ENCODE data around the gene ELL2. TPM values are rescaled to one million over a fixed set of nuclear protein-coding genes. Genes with fewer than 3 reads are reported as not detected.

ELL2 gene
- total and polyA plus RNA-seq, 7 donors, result 6.7 to 35.3 (median 26.6) TPM

DNA sequence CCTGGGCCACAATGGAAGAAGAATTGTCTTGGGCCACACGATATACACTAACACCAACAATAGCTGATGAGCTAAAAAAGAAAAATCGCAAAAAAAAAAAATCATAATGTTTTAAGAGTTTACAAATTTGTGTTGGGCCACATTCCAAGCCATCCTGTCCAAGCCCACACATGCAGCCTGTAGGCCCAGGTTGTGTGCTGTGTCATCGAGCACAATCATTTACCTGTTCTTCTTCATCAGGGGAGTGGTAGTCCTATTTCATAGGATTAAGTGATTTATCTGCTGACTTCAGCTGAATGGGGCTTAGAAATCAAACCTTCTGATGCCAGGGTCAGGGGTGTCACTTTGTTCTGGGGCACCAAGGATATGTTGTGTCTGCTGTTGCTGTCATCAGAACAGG is 44.6 kb upstream of the ELL2 start:
- intact Hi-C loops (cut with DNase I), result no loop called here
- Histone ChIP-seq H3K36me3 (no peaks in the 10 kb centered on the region), H3K9me3 (no peaks in the 10 kb centered on the region), H3K4me3 (no peak overlapping the region), H3K27me3 (no peaks in the 10 kb centered on the region), H3K4me1 (no peaks in the 10 kb centered on the region), H3K27ac (no peak overlapping the region)
- no peak for DNase-seq
- TF ChIP-seq POLR2AphosphoS5 (IDR thresholded peaks at IDR 0.05) (no peak), POLR2A (IDR thresholded peaks at IDR 0.05) (no peak), EP300 (IDR thresholded peaks at IDR 0.05) (no peak)
- TF ChIP-seq, protein P1, sequence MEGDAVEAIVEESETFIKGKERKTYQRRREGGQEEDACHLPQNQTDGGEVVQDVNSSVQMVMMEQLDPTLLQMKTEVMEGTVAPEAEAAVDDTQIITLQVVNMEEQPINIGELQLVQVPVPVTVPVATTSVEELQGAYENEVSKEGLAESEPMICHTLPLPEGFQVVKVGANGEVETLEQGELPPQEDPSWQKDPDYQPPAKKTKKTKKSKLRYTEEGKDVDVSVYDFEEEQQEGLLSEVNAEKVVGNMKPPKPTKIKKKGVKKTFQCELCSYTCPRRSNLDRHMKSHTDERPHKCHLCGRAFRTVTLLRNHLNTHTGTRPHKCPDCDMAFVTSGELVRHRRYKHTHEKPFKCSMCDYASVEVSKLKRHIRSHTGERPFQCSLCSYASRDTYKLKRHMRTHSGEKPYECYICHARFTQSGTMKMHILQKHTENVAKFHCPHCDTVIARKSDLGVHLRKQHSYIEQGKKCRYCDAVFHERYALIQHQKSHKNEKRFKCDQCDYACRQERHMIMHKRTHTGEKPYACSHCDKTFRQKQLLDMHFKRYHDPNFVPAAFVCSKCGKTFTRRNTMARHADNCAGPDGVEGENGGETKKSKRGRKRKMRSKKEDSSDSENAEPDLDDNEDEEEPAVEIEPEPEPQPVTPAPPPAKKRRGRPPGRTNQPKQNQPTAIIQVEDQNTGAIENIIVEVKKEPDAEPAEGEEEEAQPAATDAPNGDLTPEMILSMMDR (IDR thresholded peaks at IDR 0.05), result no peak
- WGBS, 2 donors, result 95 to 98% methylated on average over 3 of the region's 3 CpGs

DNA sequence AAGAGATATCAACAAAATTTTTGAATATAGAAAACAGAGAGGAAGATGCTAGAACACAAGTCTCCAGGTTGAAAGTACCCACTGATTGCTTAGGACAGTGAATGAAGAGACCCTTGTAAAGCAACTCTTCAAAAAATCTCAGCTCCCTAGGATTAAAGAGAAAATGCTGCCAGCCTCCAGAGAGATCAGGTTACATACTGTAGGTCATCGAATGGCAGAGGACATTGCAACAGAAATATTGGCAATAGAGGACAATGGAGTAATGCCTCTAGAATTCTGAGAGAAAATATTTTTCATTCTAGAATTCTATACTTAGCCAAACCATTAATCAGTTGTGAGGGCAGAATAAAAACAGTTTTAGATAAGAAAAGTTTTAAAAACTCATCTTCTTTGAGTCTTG is 43.1 kb upstream of the ELL2 start:
- intact Hi-C loops (cut with DNase I), result no loop called here
- Histone ChIP-seq H3K9me3 (no peaks in the 10 kb centered on the region), H3K36me3 (no peaks in the 10 kb centered on the region), H3K4me3 (no peak overlapping the region), H3K27ac (no peak overlapping the region), H3K27me3 (no peaks in the 10 kb centered on the region), H3K4me1 (no peaks in the 10 kb centered on the region)
- DNase-seq, result no peak
- WGBS, 2 donors, result 93 to 96% methylated on average over 1 of the region's 1 CpG
- TF ChIP-seq EP300 (IDR thresholded peaks at IDR 0.05) (no peak), POLR2AphosphoS5 (IDR thresholded peaks at IDR 0.05) (no peak), POLR2A (IDR thresholded peaks at IDR 0.05) (no peak)
- TF ChIP-seq, protein P1 (IDR thresholded peaks at IDR 0.05), result no peak

DNA sequence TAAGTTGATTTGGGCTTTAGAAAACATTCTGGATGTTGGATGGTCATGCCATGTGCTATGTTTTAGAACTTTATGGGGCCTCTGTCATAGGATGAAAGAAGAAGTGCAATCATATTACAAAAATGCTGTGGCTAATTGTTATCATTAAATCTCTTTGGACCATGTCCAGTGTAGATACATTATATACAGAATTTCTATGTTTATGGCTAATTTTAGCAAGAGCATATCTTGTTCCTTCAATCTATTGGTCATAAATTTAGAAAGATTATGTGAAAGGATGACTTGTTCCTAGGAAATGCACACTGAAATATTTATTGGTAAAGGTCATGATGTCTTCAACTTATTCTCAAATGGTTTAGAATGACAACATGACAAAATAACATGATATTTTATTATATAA is 42.4 kb upstream of the ELL2 start:
- no peak overlapping the region for H3K27ac ChIP-seq
- no peaks in the 10 kb centered on the region for H3K9me3 ChIP-seq
- H3K36me3 ChIP-seq, result no peaks in the 10 kb centered on the region
- H3K4me1 ChIP-seq, result no peaks in the 10 kb centered on the region
- intact Hi-C loops (cut with DNase I), result no loop called here
- H3K27me3 ChIP-seq, result no peaks in the 10 kb centered on the region
- no peak overlapping the region for H3K4me3 ChIP-seq
- TF ChIP-seq EP300 (IDR thresholded peaks at IDR 0.05), result no peak
- TF ChIP-seq POLR2A (IDR thresholded peaks at IDR 0.05), result no peak
- no peak for TF ChIP-seq POLR2AphosphoS5 (IDR thresholded peaks at IDR 0.05)
- TF ChIP-seq, protein P1 (IDR thresholded peaks at IDR 0.05), result no peak
- no peak for DNase-seq

DNA sequence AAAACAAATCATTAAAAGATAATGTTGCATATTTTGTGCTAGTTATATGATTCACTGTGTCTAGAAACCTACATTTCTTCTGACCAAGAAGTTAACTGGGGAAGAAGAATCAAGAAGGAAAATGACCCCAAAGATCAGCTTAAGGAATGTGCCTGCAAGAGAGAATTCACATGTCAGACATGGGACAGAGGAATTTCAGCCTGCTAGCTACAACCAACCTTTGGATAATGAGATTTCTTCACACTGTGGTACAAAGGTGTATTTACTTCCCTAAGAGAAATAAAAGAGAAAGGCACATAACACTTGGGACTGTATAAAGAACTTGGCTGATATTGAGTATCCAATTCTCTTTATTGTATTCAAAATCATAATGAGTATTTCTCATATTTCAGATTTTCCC is 39.6 kb upstream of the ELL2 start:
- H3K36me3 ChIP-seq, result no peaks in the 10 kb centered on the region
- no peaks in the 10 kb centered on the region for H3K27me3 ChIP-seq
- intact Hi-C loops (cut with DNase I), result no loop called here
- H3K4me3 ChIP-seq, result no peak overlapping the region
- no peaks in the 10 kb centered on the region for H3K4me1 ChIP-seq
- TF ChIP-seq, protein P1 (IDR thresholded peaks at IDR 0.05), result no peak
- TF ChIP-seq EP300 (IDR thresholded peaks at IDR 0.05), result no peak
- TF ChIP-seq POLR2AphosphoS5 (IDR thresholded peaks at IDR 0.05), result no peak
- no peak for TF ChIP-seq POLR2A (IDR thresholded peaks at IDR 0.05)
- H3K27ac ChIP-seq, result no peak overlapping the region
- DNase-seq, result no peak
- no peaks in the 10 kb centered on the region for H3K9me3 ChIP-seq

DNA sequence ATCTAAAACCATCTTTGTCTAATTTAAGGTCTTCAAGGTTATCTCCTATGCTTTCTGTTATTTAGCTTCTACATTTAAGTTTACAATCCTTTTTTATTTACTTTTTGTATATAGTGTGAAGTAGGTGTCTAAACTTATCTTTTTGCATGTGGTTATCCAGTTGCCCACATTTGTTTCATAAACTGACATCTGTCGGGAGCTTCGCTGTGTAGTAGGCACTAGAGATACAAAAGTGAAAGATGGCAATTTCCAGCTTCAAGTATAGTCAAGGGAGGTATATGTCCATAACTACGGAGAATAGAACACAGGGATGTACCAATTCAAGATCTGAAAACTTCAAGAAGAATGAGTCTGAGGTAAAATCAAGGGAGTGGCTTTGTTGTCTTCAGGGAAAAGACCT is 38.7 kb upstream of the ELL2 start:
- TF ChIP-seq POLR2A (IDR thresholded peaks at IDR 0.05) (no peak), EP300 (IDR thresholded peaks at IDR 0.05) (no peak), POLR2AphosphoS5 (IDR thresholded peaks at IDR 0.05) (no peak)
- TF ChIP-seq, protein P1 (IDR thresholded peaks at IDR 0.05), result no peak
- no peak overlapping the region for H3K4me3 ChIP-seq
- DNase-seq, result no peak
- no peaks in the 10 kb centered on the region for H3K4me1 ChIP-seq
- intact Hi-C loops (cut with DNase I), result no loop called here
- H3K36me3 ChIP-seq, result no peaks in the 10 kb centered on the region
- no peak overlapping the region for H3K27ac ChIP-seq
- no peaks in the 10 kb centered on the region for H3K27me3 ChIP-seq
- 91 to 94% methylated on average over 3 of the region's 3 CpGs for WGBS, 2 donors
- H3K9me3 ChIP-seq, result no peaks in the 10 kb centered on the region

Measured in sigmoid colon (tissue), 7 donors.